Skin epidermis (tissue), 12 donors: ENCODE measurements around the gene THAP7.

Experiments
- H3K27ac ChIP-seq, 21 experiments: fragments of 200-600 bp; sonication (generic) in 11 of 21; one replicate each; pipeline ENCODE4 v1.5.0; 2020; ENCODE audit warnings: mild to moderate bottlenecking in 3 of 21, inconsistent platforms in 2 of 21, moderate library complexity in 2 of 21
- H3K4me3 ChIP-seq, 7 experiments: fragments of 200-600 bp; sonication (generic) in 2 of 7; one replicate each; pipeline ENCODE4 v1.5.0; 2020; ENCODE audit warnings: inconsistent platforms in 2 of 7, mild to moderate bottlenecking in 2 of 7, moderate library complexity in 1 of 7

Gene THAP7

DNA sequence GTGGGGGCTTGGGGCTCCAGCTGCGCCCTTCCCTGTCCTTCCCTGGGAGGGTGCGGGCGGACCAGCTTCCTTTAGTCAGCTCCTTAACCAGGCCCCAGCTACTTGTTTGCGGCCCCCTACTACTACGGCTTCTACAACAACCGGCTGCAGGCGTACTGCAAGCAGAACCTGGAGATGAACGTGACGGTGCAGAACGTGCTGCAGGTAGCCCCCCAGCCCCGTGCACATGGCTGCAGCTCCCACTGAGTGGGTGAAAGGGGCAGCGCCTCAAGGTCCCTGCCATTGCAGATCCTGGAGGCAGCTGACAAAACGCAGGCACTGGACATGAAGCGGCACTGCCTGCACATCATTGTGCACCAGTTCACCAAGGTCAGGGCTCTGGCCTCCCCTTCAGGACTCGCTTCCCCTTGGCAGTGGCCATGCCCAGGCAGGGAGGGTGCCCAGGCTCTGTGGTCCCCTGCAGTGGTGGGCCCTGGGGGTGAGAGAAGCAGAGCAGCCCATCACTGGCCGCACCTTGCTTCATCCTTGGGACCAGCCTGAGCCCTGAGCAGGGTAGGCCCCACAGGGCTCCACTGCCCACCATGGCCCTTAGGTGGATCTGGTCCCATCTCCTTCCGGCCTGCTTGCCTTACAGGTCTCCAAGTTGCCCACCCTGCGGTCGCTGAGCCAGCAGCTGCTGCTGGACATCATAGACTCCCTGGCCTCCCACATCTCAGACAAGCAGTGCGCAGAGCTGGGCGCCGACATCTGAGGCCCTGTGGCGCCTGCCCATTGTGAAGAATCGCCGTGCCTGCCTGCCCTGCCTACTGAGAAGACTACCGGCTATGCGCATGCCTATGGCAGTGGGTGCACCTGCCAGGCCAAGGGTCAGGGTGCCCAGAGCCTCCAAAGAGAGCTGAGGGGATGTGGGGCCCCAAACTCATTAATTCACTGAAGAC is 5.1 kb downstream of the THAP7 start:
- Histone ChIP-seq H3K4me3 (no peak overlapping the region), H3K27ac (no peak overlapping the region)

DNA sequence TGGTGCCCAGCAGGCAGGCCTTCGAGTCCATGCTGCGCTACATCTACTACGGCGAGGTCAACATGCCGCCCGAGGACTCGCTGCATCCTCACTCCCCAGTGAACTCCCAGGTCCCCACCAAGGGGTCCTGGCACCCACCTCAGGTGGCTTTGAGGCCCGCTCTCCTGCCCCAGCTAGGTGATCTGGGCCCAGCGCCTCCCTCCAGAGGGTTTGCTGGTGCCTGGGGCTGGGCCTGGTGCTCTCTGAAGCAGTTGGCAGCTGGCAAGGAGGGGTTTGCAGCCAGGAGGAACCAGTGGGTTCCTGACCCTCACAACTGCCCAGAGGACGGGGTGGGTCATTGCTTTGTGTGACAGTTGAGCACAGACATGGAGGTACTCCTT is 5.9 kb downstream of the THAP7 start:
- no peak overlapping the region for H3K4me3 ChIP-seq
- H3K27ac ChIP-seq: no peak overlapping the region

DNA sequence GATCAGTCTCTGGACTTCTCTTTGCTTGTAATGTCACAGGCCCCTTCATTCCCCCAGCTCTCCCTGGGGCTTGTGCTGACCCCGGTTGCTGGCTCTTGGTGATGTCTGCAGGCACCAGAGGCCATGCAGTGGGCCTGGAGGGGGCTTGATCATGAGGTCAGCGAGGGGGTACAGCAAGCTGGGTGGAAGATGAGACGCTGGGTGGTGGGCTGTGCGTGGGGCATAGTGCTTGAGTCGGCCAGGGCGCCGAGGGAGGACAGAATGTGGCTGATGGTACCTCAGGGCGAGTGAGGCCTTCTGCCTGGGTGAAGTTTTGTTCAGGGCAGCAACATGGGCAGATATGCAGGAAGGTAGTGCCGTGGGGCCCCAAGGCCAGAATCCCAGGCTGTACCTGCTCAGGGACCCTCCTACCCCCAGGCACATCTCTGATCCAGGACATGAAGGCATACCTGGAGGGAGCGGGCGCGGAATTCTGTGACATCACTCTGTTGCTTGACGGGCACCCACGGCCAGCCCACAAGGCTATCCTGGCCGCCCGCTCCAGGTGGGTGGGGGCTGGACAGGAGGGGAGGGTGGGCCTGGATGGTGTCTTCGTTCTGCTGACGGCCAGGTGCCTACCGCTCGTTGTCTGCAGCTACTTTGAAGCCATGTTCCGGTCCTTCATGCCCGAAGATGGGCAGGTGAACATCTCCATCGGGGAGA is 6.4 kb downstream of the THAP7 start:
- no peak overlapping the region for H3K27ac ChIP-seq
- H3K4me3 ChIP-seq: no peak overlapping the region

DNA sequence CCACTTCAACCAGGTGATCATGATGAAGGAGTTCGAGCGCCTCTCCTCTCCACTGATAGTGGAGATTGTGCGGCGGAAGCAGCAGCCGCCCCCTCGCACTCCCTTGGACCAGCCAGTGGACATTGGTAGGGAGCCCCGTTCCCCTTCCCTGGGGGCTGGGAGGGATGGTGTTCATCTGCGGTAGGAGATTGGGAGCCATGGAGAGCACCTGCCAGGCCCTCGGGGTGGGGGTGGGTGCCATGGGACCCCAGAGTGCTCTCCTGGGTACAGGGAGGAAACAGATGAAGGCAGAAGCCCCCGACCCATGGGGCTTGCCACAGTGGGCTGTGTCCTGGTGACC is 7.0 kb downstream of the THAP7 start:
- Histone ChIP-seq H3K27ac (no peak overlapping the region), H3K4me3 (no peak overlapping the region)

DNA sequence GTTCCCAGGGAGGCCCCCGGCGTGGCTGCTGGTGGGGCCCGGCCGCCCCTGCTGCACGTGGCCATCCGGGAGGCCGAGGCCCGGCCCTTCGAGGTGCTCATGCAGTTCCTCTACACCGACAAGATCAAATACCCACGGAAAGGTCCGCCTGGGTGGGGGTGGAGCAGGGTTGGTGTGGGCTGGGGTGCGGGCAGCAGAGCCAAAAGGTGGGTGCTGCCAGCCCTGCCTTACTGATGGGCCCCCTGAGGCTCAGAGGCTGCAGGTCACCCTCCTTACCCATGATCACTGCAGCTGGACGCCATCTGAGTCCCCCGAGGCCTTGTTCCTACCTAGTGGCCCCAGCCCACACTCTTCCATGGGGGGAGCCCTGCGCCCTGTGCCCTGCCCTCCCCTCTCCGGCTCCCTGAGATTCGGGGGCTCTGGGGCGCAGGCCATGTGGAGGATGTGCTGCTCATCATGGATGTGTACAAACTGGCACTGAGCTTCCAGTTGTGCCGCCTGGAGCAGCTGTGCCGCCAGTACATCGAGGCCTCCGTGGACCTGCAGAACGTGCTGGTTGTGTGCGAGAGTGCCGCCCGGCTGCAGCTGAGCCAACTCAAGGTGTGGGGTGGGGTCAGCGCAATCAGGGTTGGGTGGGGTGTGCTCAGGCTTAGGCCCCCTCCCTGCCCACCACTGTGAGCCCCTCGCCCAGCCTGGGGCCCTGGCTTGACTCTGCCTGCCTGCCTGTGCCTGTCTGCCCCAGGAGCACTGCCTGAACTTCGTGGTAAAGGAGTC is 7.6 kb downstream of the THAP7 start:
- Histone ChIP-seq H3K27ac (no peak overlapping the region), H3K4me3 (no peak overlapping the region)

DNA sequence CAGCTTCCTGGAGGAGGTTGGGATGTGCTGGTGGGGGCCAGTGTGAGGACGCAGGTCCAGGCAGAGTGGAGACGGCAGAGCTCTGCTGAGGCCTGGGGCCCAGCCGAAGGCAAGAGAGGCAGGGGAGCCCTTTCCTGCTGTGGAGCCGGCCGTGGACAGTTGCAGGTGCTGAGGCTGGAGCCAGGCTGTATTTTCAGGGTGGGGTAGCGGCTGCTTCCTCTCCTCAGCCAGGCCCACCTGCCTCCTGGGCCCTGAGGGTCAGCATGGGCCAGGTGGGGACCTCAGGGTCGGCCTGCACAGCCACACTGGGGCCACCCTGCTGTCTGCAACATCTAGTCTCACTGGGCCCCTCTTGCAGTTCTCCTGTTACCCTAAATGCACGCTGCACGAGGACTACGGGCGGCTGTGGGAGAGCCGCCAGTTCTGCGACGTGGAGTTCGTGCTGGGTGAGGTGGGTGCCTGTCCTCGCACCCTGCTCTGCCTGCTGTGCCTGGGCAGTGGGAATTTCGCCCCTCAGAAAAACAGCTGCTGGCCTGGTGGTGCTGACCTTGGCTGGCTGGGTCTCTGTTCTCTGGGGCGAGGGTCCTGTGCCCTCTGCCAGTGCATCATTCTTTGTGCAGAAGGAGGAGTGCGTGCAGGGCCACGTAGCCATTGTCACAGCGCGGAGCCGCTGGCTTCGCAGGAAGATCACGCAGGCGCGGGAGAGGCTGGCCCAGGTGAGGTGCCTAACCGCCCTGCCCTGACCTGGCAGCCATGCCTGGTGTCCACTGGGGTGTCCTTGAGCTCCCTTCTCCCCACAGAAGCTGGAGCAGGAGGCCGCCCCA is 8.4 kb downstream of the THAP7 start:
- Histone ChIP-seq H3K4me3 (no peak overlapping the region), H3K27ac (no peak overlapping the region)

DNA sequence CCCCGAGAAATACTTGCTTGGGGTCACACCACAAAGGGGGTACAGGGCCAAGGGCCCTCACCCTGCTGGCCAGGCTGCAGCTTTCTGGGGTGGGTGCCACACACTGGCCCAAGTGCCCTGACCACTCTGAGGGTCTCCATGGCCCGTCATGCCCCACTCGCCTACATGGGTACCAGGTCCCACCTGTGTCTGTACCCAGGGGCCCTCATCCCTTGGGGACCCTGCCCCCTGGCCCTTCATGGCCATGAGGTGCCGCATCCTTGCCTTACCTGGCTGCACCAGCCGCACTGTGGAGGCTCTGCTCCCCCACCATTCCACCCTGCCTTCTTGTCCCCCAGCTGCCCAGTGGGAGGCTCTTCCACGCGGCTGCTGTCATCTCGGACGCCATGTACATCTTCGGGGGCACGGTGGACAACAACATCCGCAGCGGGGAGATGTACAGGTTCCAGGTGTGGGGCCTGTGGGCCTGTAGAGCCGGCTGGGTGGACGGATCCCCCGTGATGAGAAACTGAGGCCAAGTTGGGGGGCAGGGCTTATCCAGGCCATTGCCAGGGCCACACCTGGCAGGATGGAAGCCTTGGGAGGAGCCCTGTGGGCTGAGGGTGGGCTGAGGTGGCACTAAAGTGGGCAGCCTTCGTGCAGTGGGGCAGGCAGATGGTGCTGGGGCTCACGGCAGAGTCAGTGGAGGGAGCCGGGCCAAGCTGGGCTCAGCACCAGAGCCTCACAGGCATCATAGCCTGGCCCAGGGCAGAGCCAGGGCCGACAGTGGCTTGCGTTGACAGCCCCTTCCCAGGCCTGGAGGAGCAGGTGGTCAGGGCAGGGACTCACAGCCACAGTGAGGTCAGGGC is 9.2 kb downstream of the THAP7 start:
- Histone ChIP-seq H3K27ac (no peak overlapping the region), H3K4me3 (no peak overlapping the region)

DNA sequence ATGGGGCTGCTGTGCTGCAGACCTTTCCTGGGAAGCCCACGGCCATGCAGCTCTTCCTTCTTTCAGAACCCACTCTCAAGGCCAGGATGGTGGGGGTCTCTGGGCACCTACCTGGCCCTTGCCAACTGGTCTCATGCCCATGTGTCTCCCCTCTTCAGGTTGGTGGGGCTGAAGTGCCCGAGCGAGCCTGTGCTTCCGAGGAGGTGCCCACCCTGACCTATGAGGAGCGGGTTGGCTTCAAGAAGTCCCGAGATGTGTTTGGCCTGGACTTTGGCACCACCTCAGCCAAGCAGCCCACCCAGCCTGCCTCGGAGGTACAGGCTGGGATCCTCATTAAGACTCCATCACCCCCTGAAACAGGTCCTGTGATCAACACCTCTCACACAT is 9.9 kb downstream of the THAP7 start:
- Histone ChIP-seq H3K27ac (no peak overlapping the region), H3K4me3 (no peak overlapping the region)

DNA sequence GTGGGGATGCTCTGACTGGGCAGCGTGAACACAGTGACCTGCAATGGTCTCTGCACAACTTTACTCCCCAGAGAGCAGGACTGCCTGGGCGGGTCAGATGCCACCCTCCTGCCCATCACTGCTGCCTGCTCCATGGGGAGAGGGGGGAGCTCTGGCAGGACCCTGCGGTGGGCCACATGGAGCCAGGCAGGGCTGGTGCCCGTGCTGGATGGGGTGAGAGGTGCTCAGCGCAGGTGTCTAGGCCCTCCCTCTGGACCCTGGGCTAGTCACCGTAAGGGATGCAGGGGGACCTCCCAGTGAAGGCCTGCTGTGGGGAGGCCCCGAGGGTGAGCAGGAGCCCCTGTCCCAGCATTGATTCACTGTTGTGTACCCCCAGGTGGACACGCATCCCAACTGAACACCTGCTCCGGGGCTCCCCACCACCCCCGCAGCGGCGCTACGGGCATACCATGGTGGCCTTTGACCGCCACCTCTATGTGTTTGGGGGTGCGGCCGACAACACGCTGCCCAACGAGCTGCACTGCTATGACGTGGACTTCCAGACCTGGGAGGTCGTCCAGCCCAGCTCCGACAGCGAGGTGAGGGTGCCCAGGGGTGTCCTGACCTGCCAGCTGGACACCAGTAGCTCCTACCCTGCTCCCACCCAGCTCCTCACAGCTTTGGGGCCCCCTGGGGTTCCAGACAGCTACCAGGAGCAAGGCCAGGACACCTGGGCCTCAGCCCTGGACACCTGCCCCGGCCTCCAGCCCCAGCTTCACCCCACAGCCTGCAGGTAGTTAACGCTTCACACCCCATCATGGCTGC is 10.5 kb downstream of the THAP7 start:
- Histone ChIP-seq H3K27ac (no peak overlapping the region), H3K4me3 (no peak overlapping the region)

DNA sequence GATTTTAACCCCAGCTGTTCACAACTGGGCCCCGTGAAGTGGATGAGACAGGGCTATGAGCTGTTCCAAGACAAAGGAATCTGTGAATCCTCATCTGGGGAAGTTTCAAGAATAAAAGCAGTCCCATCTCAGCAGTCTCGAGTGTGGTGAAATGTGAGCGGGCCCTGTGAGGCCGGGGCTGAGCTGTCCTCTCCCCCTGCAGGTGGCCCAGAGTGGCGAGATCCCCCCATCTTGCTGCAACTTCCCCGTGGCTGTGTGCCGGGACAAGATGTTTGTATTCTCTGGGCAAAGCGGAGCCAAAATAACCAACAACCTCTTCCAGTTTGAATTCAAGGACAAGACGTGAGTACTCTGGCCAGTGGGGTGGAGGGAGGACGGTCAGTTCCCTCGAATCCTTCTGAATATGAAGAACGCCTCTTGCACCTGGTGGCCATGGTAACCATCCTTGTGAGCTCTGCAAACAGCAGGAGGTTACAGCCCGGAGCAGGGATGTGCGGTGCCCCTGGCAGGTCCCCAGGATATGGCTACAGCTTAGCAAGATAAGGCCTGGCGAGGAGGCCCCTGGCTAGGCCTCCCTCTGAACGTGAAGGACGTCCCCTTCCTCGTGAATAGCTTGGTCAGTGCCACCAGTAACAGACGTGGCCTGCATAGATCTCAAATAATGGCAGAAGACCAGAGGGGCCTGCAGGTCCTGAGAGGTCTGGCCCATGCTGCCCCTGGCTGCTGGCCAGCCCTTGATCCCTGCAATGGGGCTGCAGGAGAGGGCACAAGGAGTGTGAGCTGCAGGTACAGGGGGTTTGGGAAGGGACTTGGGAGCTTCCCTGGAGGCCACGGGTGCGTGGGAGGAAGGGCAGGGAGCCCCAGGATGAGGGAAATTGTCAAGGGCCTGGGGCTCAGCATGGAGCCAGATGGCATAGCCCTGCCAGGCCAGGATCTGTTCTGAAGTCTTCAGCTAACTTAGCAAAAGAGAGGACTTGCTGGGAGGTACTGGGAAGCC is 11.4 kb downstream of the THAP7 start:
- no peak overlapping the region for H3K4me3 ChIP-seq
- no peak overlapping the region for H3K27ac ChIP-seq

DNA sequence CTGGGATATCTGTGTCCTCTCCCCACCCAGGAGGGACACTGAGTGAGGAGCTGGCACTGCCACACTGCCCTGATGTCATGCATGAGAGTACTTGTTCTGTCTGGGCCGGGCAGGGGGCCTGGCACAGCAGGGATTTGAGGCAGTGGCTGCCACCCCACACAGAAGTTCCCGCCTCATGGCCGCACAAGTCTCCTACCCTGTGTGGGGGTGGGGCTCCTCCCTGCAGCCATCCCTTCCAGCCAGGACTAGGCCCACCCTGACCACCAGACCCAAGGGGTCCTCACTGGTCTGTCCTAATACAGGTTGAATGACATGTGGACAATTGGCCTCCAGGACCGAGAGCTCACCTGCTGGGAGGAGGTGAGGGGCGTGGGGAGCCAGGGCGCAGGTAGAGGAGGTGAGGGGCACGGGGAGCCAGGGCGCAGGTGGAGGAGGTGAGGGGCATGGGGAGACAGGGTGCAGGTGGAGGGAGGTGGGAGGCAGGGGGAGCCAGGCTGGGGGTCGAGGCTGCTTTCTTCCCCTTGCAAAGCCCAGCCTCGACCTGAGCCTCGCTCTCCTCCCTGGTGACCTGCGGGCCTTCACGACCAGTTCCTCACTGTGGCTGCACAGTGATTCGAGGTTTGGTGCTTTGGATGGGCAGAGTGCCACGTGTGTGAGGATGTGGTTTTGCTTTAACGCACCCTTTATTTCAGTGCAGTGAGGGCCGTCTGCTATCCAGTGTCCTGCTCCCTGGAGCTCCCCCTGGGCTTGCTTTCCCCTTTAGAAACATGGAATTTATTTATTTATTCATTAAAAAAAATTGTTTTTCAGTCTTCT is 12.4 kb downstream of the THAP7 start:
- no peak overlapping the region for H3K27ac ChIP-seq
- no peak overlapping the region for H3K4me3 ChIP-seq

DNA sequence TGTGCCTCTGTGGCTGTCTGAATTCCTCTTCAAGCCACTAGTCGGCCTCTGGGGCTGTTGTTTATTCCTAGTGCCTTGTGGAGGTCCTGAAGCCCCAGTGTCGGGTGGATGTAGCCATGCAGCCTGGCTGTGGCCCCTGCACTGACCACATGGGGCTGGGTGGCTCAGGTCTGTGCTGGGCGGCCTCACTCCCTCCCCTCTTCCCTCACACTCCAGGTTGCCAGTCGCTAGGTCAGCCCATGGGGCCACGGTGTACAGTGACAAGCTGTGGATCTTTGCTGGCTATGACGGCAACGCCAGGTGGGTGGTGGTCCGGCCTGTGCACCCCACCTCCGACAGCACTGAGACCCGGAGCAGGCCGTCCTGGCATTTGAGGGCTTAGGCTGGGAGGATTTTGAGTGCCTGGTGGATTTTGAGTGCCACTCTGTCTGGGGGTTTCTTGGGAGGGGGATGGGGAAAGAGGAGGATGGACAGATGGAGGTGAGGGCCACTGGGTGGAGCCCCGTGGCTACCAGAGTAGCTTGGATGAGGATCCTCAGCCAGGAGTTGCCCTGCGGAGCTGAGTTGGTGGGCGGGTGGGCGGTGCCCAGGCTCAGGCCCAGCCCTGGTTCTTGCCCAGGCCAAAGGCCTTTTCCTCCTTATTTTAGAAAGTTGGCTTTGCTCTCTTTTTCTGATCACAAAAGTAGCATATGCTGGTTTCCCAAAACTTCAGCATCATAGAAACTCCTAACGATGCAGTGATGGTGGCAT is 13.2 kb downstream of the THAP7 start:
- Histone ChIP-seq H3K27ac (no peak overlapping the region), H3K4me3 (no peak overlapping the region)

DNA sequence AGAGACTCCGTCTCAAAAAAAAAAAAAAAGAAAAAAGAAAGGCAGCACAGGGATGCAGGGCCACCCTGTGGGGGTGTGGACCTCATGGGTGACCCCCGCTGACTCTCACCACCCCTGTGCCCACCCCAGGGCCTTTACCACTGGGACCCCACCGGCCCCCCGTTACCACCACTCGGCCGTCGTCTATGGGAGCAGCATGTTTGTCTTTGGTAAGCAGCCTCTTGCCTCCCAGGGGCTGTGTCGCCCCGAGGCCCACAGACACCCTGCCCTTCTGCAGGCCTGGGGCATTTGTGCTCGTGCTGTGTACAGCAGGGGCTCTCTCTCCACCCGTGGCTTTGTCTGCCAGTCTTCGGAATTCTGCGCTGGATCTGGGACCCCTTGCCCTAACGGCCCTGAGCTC is 14.5 kb downstream of the THAP7 start:
- Histone ChIP-seq H3K27ac (no peak overlapping the region), H3K4me3 (no peak overlapping the region)

DNA sequence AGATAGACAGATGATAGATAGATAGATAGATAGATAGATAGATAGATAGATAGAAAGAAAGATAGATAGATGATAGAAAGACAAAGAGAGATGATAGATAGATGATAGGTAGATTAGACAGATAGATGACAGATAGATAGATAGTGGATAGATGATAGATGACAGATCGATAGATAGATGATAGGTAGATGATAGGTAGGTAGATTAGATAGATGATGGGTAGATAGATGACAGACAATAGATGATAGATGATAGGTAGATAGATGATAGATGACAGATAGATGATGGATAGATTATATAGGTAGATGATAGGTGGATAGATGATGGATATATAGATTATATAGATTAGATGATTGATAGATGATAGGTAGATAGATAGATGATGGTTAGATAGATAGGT is 15.6 kb downstream of the THAP7 start:
- Histone ChIP-seq H3K4me3 (no peak overlapping the region), H3K27ac (no peak overlapping the region)

DNA sequence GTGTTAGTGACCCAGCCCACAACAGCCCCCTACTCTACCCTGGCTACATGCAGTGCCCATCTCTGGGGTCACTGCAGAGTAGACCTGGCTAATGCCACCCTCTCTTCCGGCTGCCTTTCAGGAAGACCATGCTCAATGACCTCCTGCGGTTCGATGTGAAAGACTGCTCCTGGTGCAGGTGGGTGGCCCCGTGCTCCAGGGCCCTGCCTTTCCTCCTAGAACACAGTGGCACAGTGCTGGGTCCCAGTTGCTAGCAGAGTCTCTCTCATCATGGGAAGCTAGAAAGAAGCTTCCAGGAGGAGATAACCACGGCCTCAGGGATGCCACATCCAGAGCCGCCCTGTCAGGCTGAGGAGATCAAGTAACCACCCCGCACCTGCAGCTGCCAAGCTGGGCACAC is 16.2 kb downstream of the THAP7 start:
- H3K4me3 ChIP-seq: no peak overlapping the region
- H3K27ac ChIP-seq: no peak overlapping the region
